Gastrocnemius medialis (tissue), 4 donors: ENCODE measurements around the gene RUVBL2. TPM values are rescaled to one million over a fixed set of nuclear protein-coding genes. Genes with fewer than 3 reads are reported as not detected.
"Not testable (repeated sequence)": the region's sequence is repeated elsewhere in the genome, so short reads cannot be mapped to it uniquely, and the experiment has no call there.

ENCODE experiments used
- ATAC-seq, 2 donors: fragments of 150-250 bp; one replicate each; pipeline ENCODE4 v1.9.1; 2016
- DNase-seq, 2 donors: peaks; one replicate each; pipeline ENCODE4 v3.0.0-alpha.2; 2019
- H3K27ac ChIP-seq, 4 donors: fragments of 200-600 bp; sonication (generic); 1 replicate in 1 of 4; 2 replicates in 3 of 4; pipeline ENCODE4 v1.5.1; 2016 to 2018; ENCODE audit warnings: mild to moderate bottlenecking in 2 of 4, moderate library complexity in 1 of 4
- H3K27me3 ChIP-seq, 3 donors: fragments of 200-600 bp; sonication (generic) in 2 of 3; 1 replicate in 1 of 3; 2 replicates in 2 of 3; pipeline versions ENCODE4 v1.5.1 to v1.6.0; 2016 to 2019; ENCODE audit warnings: mild to moderate bottlenecking in 1 of 3, moderate library complexity in 1 of 3
- H3K36me3 ChIP-seq, 2 donors: fragments of 200-600 bp; sonication (generic) in 1 of 2; one replicate each; pipeline ENCODE4 v1.5.1; 2017 to 2018
- H3K4me1 ChIP-seq, 2 donors: fragments of 200-600 bp; sonication (generic) in 1 of 2; one replicate each; pipeline ENCODE4 v1.5.1; 2016 to 2017; ENCODE audit warnings: mild to moderate bottlenecking in 2 of 2
- H3K4me3 ChIP-seq, 4 donors: fragments of 200-600 bp; sonication (generic) in 3 of 4; 1 replicate in 1 of 4; 2 replicates in 3 of 4; pipeline ENCODE4 v1.5.1; 2016 to 2019; ENCODE audit warnings: mild to moderate bottlenecking in 2 of 4
- H3K9me3 ChIP-seq, 3 donors: fragments of 200-600 bp; sonication (generic) in 2 of 3; 1 replicate in 1 of 3; 2 replicates in 2 of 3; pipeline ENCODE4 v1.5.1; 2016 to 2019
- in situ Hi-C, 4 donors: fragments of 200-750 bp; cut with MboI; loops; one replicate each; pipeline versions ENCODE4 v1.15.0 to v1.8.0; 2017; ENCODE audit warnings: low sequenced_read_pairs in 4 of 4
- intact Hi-C: fragments of 100-400 bp; cut with DNase I; formaldehyde crosslinking; loops from one replicate; pipeline ENCODE4 v1.15.1; 2023; ENCODE audit warnings: low total_unique reads
- total RNA-seq, 4 donors: library from RNA; depleted of rRNA; stranded (reverse); fragments of >200 nt; gene quantifications; one replicate each; pipeline versions ENCODE4 v1.1.0 to v1.2.3, GENCODE V29; 2016
- TF ChIP-seq, protein P1 (sequence below), 5 experiments: fragments of 450-650 bp in 3 of 5; fragments of 200-600 bp in 2 of 5; sonication (generic) in 2 of 5; IDR thresholded peaks in 4 of 5; conservative IDR thresholded peaks in 1 of 5; 1 replicate in 4 of 5; 2 replicates in 1 of 5; pipeline ENCODE4 v1.5.1; 2016 to 2019; ENCODE audit warnings: antibody characterized with exemption in 5 of 5, mild to moderate bottlenecking in 3 of 5, moderate library complexity in 3 of 5

Gene RUVBL2
- total RNA-seq, 4 donors from 2014 or later: 134 to 185 (median 146) TPM

DNA sequence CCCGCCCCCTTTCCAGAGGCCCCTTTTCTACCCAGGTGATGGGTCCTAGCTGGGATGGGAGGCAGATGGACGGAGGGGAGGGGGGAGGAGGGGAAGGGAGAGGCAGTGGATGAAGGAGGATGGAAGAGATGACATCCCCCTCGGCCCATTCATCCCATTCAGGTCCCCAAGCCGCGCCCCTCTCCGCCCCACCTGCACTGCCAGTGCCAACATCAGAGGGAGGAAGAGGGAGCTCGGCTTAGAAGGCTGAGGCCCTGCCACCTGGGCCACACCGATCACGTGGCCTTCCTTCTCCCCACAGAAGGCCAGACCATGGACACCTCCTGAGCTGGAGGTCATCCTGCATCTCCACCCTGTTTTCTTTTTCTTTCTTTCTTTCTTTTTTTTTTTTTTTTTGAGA lies 35.0 kb downstream of the RUVBL2 start:
- H3K36me3 ChIP-seq, H3K27ac ChIP-seq, H3K9me3 ChIP-seq, DNase-seq, H3K4me3 ChIP-seq, H3K27me3 ChIP-seq, intact Hi-C loops, H3K4me1 ChIP-seq, in situ Hi-C loops, ATAC-seq: not testable (repeated sequence)

DNA sequence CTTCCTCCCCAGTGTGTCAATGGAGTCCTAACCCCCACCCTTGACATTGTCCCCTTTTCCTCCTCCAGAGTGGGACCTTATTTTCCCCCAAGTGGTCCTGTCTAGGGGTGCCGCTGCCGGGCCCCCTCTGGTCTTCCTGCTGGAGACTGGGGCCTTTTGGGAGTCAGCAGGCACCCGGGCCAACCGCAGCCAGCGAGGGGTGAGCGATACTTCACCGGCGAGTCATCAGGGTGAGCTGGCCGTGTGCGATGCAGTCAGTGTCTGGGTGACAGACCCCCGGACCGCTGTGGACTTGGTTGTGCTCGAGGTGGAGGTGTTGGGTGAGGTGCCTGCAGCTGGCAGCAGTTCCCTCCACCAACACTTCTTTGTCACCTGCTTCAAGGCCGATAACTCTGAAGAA lies 36.1 kb downstream of the RUVBL2 start:
- H3K4me3 ChIP-seq, in situ Hi-C loops, H3K27me3 ChIP-seq, H3K27ac ChIP-seq, H3K9me3 ChIP-seq, DNase-seq, H3K4me1 ChIP-seq, intact Hi-C loops, ATAC-seq, H3K36me3 ChIP-seq: not testable (repeated sequence)

DNA sequence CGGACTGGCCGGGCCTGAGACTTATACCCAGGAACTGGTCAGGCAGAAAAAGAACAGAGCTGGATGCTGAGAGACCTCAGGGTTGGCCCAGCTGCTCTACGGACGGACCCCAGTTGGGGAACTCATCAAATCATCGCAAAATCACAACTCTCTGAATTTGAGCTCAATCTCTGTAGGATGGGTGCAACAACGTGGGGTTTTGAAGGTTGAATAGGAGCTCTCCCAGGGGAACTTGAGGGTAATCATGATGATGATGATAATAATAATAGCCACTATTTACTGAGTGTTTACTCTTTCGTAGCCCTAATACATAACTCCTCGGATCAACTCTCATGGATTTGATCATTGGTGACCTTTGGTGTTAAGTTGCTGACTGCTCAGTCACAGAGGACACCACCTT lies 36.6 kb downstream of the RUVBL2 start:
- H3K9me3 ChIP-seq, H3K27ac ChIP-seq, H3K4me3 ChIP-seq, intact Hi-C loops, H3K36me3 ChIP-seq, H3K4me1 ChIP-seq, H3K27me3 ChIP-seq, in situ Hi-C loops, ATAC-seq, DNase-seq: not testable (repeated sequence)

DNA sequence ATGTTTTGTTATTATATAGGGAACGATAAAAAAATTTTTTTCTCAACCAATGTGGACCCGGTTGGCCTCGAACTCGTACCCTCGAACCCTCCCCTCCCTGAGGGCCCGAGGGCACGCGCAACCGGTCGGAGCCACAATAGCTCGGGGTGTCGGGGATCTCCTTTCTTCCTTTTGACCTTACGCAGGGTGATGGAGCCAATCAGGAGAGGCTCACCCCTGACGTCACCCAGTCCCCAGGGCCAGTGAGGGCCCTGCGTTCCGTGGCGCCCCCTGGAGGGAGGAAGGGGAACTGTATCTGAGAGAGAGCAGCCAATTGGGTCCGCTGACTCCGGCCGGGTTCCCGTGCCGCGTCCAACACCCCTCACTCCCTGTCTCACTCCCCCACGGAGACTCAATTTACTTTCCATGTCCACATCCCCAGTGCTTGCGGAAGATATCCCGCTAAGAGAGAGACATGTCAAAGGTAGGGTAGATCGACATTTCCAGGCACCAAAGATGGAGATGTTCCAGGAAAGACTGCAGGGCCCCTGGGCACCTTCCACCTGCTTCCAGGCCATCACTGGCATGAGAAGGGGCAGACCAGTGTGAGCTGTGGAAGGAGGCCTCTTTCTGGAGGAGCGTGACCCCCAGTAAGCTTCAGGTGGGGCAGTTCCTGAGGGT lies 38.1 kb downstream of the RUVBL2 start, which contains the start of gene CGB2:
CGB2 (plus strand) TSS at position 249 of the 660 bp plus-strand sequence; CDS start at position 455, 206 bp downstream.
- ATAC-seq, H3K4me3 ChIP-seq, DNase-seq, H3K27ac ChIP-seq, H3K36me3 ChIP-seq, H3K27me3 ChIP-seq, H3K4me1 ChIP-seq, H3K9me3 ChIP-seq, intact Hi-C loops, in situ Hi-C loops: not testable (repeated sequence)
- TF ChIP-seq, protein P1, sequence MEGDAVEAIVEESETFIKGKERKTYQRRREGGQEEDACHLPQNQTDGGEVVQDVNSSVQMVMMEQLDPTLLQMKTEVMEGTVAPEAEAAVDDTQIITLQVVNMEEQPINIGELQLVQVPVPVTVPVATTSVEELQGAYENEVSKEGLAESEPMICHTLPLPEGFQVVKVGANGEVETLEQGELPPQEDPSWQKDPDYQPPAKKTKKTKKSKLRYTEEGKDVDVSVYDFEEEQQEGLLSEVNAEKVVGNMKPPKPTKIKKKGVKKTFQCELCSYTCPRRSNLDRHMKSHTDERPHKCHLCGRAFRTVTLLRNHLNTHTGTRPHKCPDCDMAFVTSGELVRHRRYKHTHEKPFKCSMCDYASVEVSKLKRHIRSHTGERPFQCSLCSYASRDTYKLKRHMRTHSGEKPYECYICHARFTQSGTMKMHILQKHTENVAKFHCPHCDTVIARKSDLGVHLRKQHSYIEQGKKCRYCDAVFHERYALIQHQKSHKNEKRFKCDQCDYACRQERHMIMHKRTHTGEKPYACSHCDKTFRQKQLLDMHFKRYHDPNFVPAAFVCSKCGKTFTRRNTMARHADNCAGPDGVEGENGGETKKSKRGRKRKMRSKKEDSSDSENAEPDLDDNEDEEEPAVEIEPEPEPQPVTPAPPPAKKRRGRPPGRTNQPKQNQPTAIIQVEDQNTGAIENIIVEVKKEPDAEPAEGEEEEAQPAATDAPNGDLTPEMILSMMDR (IDR thresholded peaks at IDR 0.05 in 4 of 5, conservative IDR thresholded peaks at IDR 0.05 in 1 of 5): peak in 3 of 5 experiments; percentile 20 to 39 (median 37)

DNA sequence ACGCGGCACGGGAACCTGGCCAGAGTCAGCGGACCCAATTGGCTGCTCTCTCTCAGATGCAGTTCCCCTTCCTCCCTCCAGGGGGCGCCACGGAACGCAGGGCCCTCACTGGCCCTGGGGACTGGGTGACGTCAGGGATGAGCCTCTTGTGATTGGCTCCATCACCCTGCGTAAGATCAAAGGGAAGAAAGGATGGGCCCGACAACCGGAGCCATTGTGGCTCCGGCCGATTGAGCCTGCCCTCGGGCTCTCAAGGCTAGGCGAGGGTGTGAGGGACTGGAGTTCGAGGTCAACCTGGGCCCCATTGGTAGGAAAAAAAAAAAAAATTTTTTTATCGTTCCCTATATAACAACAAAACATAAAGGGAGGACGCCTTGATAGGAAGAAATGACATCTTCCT lies 43.1 kb downstream of the RUVBL2 start, which contains the start of gene CGB1:
CGB1 (minus strand) TSS at position 81 of the 400 bp plus-strand sequence. CDS start 184 bp downstream, outside the sequence.
- H3K27ac ChIP-seq, intact Hi-C loops, H3K4me1 ChIP-seq, H3K36me3 ChIP-seq, H3K4me3 ChIP-seq, DNase-seq, H3K9me3 ChIP-seq, H3K27me3 ChIP-seq, in situ Hi-C loops: not testable (repeated sequence)
- TF ChIP-seq, protein P1 (IDR thresholded peaks at IDR 0.05 in 4 of 5, conservative IDR thresholded peaks at IDR 0.05 in 1 of 5): peak in 3 of 5 experiments; percentile 46 to 54 (median 47)
- ATAC-seq: peak in 1 of 2 donors; percentile 39

DNA sequence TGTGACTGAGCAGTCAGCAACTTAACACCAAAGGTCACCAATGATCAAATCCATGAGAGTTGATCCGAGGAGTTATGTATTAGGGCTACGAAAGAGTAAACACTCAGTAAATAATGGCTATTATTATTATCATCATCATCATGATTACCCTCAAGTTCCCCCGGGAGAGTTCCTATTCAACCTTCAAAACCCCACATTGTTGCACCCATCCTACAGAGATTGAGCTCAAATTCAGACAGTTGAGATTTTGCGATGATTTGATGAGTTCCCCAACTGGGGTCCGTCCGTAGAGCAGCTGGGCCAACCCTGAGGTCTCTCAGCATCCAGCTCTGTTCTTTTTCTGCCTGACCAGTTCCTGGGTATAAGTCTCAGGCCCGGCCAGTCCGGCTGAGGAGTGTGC lies 44.4 kb downstream of the RUVBL2 start:
- H3K36me3 ChIP-seq, H3K27me3 ChIP-seq, DNase-seq, intact Hi-C loops, H3K4me1 ChIP-seq, in situ Hi-C loops, H3K27ac ChIP-seq, ATAC-seq, H3K9me3 ChIP-seq, H3K4me3 ChIP-seq: not testable (repeated sequence)

DNA sequence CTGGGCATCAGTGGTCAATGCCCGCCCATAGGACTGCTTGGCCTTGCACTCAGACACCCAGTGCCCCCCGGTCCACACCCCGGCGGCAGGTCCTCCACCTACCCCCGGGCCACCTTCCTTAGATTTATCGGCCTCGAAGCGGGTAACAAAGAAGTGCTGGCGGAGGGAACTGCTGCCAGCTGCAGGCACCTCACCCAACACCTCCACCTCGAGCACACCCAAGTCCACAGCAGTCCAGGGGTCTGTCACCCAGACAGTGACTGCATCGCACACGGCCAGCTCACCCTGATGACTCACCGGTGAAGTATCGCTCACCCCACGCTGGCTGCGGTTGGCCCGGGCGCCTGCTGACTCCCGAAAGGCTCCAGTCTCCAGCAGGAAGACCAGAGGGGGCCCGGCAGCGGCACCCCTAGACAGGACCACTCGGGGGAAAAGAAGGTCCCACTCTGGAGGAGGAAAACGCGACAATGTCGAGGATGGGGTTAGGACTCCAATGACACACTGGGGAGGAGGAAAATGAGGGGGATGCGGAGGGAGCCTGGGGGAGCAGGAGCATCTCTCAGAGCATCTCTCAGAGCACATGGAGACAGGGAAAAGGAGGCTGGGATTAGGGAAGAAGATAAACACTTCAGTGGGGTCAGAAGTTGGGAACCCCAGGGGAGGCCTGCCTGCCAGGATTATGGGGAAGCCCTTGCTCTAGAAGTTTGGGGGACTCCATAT lies 45.0 kb downstream of the RUVBL2 start:
- H3K9me3 ChIP-seq, H3K27ac ChIP-seq, H3K4me3 ChIP-seq, intact Hi-C loops, ATAC-seq, DNase-seq, H3K36me3 ChIP-seq, in situ Hi-C loops, H3K27me3 ChIP-seq, H3K4me1 ChIP-seq: not testable (repeated sequence)

DNA sequence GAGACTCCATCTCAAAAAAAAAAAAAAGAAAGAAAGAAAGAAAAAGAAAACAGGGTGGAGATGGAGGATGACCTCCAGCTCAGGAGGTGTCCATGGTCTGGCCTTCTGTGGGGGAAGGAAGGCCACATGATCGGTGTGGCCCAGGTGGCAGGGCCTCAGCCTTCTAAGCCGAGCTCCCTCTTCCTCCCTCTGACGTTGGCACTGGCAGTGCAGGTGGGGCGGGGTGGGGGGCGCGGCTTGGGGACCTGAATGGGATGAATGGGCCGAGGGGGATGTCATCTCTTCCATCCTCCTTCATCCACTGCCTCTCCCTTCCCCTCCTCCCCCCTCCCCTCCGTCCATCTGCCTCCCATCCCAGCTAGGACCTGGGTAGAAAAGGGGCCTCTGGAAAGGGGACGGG lies 46.0 kb downstream of the RUVBL2 start:
- H3K27me3 ChIP-seq, ATAC-seq, DNase-seq, in situ Hi-C loops, H3K4me3 ChIP-seq, H3K27ac ChIP-seq, intact Hi-C loops, H3K9me3 ChIP-seq, H3K36me3 ChIP-seq, H3K4me1 ChIP-seq: not testable (repeated sequence)
